Adrenal gland (tissue), 12 donors: Measurements from ENCODE around the gene ATXN7L1. TPM values are rescaled to one million over a fixed set of nuclear protein-coding genes. Genes with fewer than 3 reads are reported as not detected.

Source experiments
- DNase-seq, 7 donors: peaks; one replicate each; pipeline ENCODE4 v3.0.0-alpha.2; 2019 to 2020
- H3K27ac ChIP-seq, 5 donors: fragments of 200-600 bp; sonication (generic) in 4 of 5; 1 replicate in 3 of 5; 2 replicates in 2 of 5; pipeline versions ENCODE4 v1.5.1 to v1.8.0; 2016 to 2020; ENCODE audit warnings: mild to moderate bottlenecking in 1 of 5
- H3K27me3 ChIP-seq: fragments of 200-600 bp; 2 replicates; pipeline ENCODE4 v1.8.0; 2021
- H3K36me3 ChIP-seq, 2 donors: fragments of 200-600 bp; replicated peaks in 1 of 2; 1 replicate in 1 of 2; 2 replicates in 1 of 2; pipeline versions ENCODE4 v1.5.1 to v1.8.0; 2018 to 2022
- H3K4me1 ChIP-seq, 2 donors: fragments of 200-600 bp; replicated peaks in 1 of 2; 1 replicate in 1 of 2; 2 replicates in 1 of 2; pipeline versions ENCODE4 v1.5.1 to v1.8.0; 2018 to 2021
- H3K4me3 ChIP-seq, 4 donors: fragments of 200-600 bp; sonication (generic) in 3 of 4; one replicate each; pipeline ENCODE4 v1.5.1; 2016 to 2018
- H3K9me3 ChIP-seq, 3 donors: fragments of 200-600 bp; sonication (generic) in 1 of 3; replicated peaks in 1 of 3; 1 replicate in 2 of 3; 2 replicates in 1 of 3; pipeline versions ENCODE4 v1.5.1 to v1.8.0; 2016 to 2021
- CTCF ChIP-seq, 6 experiments: fragments of 450-650 bp in 4 of 6; fragments of 200-600 bp in 2 of 6; sonication (generic) in 1 of 6; IDR thresholded peaks; 1 replicate in 5 of 6; 2 replicates in 1 of 6; pipeline versions ENCODE4 v1.5.1 to v1.8.0; 2016 to 2021; ENCODE audit warnings: antibody characterized with exemption in 6 of 6, mild to moderate bottlenecking in 2 of 6, moderate library complexity in 1 of 6
- POLR2A ChIP-seq, 2 donors: fragments of 450-650 bp; IDR thresholded peaks; one replicate each; pipeline ENCODE4 v1.6.1; 2017; ENCODE audit warnings: antibody characterized with exemption in 2 of 2, mild to moderate bottlenecking in 2 of 2, moderate library complexity in 1 of 2
- WGBS, 4 donors: extraction: QIAGEN DNeasy Blood & Tissue Kit in 2 of 4; methylation state at CpG; one replicate each; pipeline versions ENCODE4 v1.1.5 to v1.1.7; 2013 to 2017; 5-methylcytosine and 5-hydroxymethylcytosine counted together
- intact Hi-C, 2 donors: fragments of 100-400 bp; cut with DNase I; formaldehyde crosslinking; loops; one replicate each; pipeline versions ENCODE4 v1.14.1 to v1.15.0; 2022 to 2023
- polyA plus RNA-seq, 3 donors: library from polyadenylated mRNA; stranded (reverse); fragments of 200-250 nt in 2 of 3; fragments of 350-450 nt in 1 of 3; fragmentation: Illumina TruSeq in 1 of 3; extraction: RNeasy Lipid Tissue Mini Kit (QIAGEN cat#74804) in 1 of 3; gene quantifications; one replicate each; pipeline ENCODE4 v1.2.3, GENCODE V29; 2013 to 2014
- total RNA-seq, 9 donors: library from RNA; depleted of rRNA in 4 of 9; stranded (reverse); fragments of >200 nt in 4 of 9; fragments of 120-200 nt in 1 of 9; fragmentation: NEBNext Ultra II Directional in 1 of 9; extraction: Animal tissue kit (Norgen Biotek cat#: 25700) in 1 of 9; gene quantifications; one replicate each; pipeline versions ENCODE4 v1.1.0 to v1.2.4, GENCODE V29; 2013 to 2023
- donor health status: healthy with polysubstance abuse.
- donor health status: Bipolar disorder and iron deficiency.
- donor health status: DM: yes; HTN: yes; CAD: no.
- donor health status: DM: no; HTN: no; CAD: no.
- donor health status: DM: no; HTN: no; CAD: no.
- donor health status: DM: yes; HTN: yes; CAD: no.

The ATXN7L1 gene
- total and polyA plus RNA-seq, 12 donors: 3.6 to 24.6 (median 9.0) TPM

- WGBS, 4 donors: 95 to 96% (median 96%) methylated on average over 4 of the region's 4 CpGs
- intact Hi-C loops: no loop called here
- H3K27ac ChIP-seq: no peak overlapping the region
- TF ChIP-seq CTCF (IDR thresholded peaks at IDR 0.05) (no peak), POLR2A (IDR thresholded peaks at IDR 0.05) (no peak)
- DNase-seq: no peak
- H3K36me3 ChIP-seq: no peaks in the 10 kb centered on the region
- no peak overlapping the region for H3K4me3 ChIP-seq
- no peaks in the 10 kb centered on the region for H3K27me3 ChIP-seq
- no peaks in the 10 kb centered on the region for H3K4me1 ChIP-seq
- no peaks in the 10 kb centered on the region for H3K9me3 ChIP-seq
Measured at GRCh38 chr7:105911961-105912575, 35.7 kb upstream of the ATXN7L1 start.

GRCh38 chr7:105910172-105910571 lies 33.8 kb upstream of the ATXN7L1 start:
- Histone ChIP-seq H3K9me3 (no peaks in the 10 kb centered on the region), H3K27me3 (no peaks in the 10 kb centered on the region), H3K4me3 (no peak overlapping the region), H3K36me3 (no peaks in the 10 kb centered on the region), H3K4me1 (no peaks in the 10 kb centered on the region), H3K27ac (no peak overlapping the region)
- 96 to 100% (median 97%) methylated on average over 5 of the region's 5 CpGs for WGBS, 4 donors
- TF ChIP-seq POLR2A (IDR thresholded peaks at IDR 0.05) (no peak), CTCF (IDR thresholded peaks at IDR 0.05) (no peak)
- no peak for DNase-seq
- intact Hi-C loops: no loop called here

GRCh38 chr7:105909742-105910141 lies 33.3 kb upstream of the ATXN7L1 start:
- Histone ChIP-seq H3K4me1 (no peaks in the 10 kb centered on the region), H3K27ac (no peak overlapping the region), H3K4me3 (no peak overlapping the region), H3K9me3 (no peaks in the 10 kb centered on the region), H3K36me3 (no peaks in the 10 kb centered on the region), H3K27me3 (no peaks in the 10 kb centered on the region)
- TF ChIP-seq POLR2A (IDR thresholded peaks at IDR 0.05): no peak
- TF ChIP-seq CTCF (IDR thresholded peaks at IDR 0.05): no peak
- DNase-seq: no peak
- WGBS, 4 donors: 94 to 97% (median 95%) methylated on average over 7 of the region's 7 CpGs
- intact Hi-C loops: no loop called here

- WGBS, 4 donors: 79 to 84% (median 80%) methylated on average over 8 to 9 of the region's 9 CpGs
- H3K27ac ChIP-seq: no peak overlapping the region
- H3K4me1 ChIP-seq: no peaks in the 10 kb centered on the region
- TF ChIP-seq CTCF (IDR thresholded peaks at IDR 0.05) (no peak), POLR2A (IDR thresholded peaks at IDR 0.05) (no peak)
- intact Hi-C loops: no loop called here
- no peaks in the 10 kb centered on the region for H3K27me3 ChIP-seq
- H3K4me3 ChIP-seq: no peak overlapping the region
- no peak for DNase-seq
- no peaks in the 10 kb centered on the region for H3K36me3 ChIP-seq
- no peaks in the 10 kb centered on the region for H3K9me3 ChIP-seq
Measured at GRCh38 chr7:105907129-105907846, 30.9 kb upstream of the ATXN7L1 start.
